T-helper 2 cell (primary cell): ENCODE measurements around the gene ZNF683.
"Not testable (repeated sequence)": the region's sequence is repeated elsewhere in the genome, so short reads cannot be mapped to it uniquely, and the experiment has no call there.

ENCODE experiments used
- DNase-seq, 5 experiments: peaks; one replicate each; pipeline versions ENCODE4 v3.0.0 to v3.0.0-alpha.2; 2012 to 2022

The ZNF683 gene

GRCh38 chr1:26384076-26384475, 11.5 kb upstream of the ZNF683 start:
- DNase-seq: peak in 2 of 5 experiments; percentile 26 to 29

- DNase-seq: no peak
Measured at GRCh38 chr1:26378879-26379251, 6.3 kb upstream of the ZNF683 start.

DNA sequence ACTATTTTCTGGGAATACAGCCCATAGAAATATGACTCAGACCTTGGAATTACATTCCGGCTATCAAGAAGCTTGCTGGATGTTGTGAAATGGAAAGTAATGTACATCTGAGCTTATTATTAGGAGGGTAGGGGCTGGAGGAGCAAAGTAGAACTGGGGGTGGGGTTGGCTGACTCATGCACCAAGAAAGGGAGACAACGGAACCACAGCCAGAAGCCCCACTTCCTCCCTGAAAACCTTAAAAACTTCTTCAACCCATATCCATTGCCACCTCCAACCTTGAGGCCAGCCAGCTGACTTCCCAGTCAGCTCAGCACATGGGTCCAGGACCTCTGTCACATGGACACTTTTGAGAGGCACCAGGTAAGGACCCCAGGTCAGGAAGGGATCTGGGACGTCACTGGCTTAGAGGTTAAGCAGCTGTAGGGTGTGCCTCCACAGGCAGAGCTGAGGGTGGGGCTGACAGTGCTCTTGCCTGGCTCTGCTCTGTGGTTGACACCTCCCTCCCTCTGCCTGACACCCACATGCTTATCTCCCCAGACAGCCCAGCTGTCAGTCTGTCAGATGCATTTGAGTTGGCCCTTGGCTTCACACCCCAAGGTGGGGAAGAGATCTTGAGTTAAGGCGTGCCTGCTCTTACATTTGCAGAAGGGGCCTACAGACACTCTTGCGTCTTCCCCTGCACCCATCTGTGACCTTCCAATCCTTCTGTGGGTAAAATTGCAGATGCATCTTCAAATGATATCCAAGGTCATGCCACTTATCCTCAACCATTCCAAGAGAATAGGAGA, 5.7 kb upstream of the ZNF683 start:
- DNase-seq: peak in 4 of 5 experiments; percentile 30 to 97 (median 73)

DNA sequence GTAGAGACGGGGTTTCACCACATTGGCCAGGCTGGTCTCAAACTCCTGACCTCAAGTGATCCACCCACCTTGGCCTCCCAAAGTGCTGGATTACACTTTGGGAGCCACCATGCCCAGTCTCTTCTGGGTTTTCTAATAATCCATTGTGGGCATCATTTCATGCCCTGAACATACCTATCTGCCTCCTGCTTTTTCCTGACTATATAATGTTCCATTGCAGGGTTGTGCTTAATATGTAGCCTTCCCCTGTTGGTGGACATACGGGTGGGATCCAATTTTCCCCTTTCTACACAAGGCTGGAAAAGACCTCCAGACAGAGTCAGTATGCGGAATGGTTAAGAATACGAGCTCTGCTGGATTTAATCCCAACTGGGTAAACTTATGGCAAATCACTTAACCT, 3.5 kb upstream of the ZNF683 start:
- no peak for DNase-seq

- DNase-seq: peak in 1 of 5 experiments; percentile 32
Measured at GRCh38 chr1:26375081-26375480, 2.5 kb upstream of the ZNF683 start.

DNA sequence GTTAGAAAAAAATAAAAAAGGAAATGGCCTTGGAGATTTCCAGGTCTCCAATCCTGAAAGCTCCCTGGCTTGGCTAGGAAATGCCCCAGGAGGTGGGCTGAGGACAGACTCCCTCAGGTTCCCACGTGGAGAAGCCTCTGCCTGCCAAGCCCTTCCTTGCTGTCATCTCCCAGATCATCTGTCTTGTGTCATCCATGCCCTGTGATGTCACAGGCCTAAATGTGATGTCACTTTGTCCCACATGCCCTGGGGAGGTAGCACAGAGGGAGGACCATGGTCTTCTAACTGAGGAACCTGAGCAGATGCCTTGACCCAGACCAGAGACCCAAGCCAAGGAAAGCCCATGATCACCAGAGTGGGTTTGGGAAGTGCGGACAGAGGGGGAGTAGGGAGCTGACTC, 1.8 kb upstream of the ZNF683 start:
- not testable (repeated sequence) for DNase-seq

DNA sequence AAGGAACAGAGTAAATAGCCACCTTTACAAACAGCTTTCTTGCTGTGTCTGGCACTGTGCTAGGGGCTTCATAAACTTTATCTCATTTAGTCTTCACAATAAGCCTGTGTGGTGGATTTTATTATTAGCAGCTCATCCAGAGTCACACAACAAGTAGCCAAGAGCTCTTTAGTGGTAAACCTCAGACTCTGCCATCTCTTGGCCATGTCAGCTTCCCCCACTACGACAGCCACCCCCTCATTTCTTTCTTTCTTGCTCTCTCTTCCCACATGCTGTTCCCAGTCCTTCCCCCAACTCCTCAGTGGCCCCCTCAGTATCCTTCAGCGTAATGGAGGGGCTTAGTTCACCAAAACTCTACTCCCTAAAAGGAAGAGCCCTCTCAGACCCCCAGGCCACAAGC, 1.2 kb upstream of the ZNF683 start:
- peak in 1 of 5 experiments; percentile 16 for DNase-seq

GRCh38 chr1:26373281-26373680, 731 bp upstream of the ZNF683 start:
- DNase-seq: peak in 3 of 5 experiments; percentile 23 to 67 (median 44)

GRCh38 chr1:26372039-26372438, 511 bp downstream of the ZNF683 start:
- DNase-seq: no peak

DNA sequence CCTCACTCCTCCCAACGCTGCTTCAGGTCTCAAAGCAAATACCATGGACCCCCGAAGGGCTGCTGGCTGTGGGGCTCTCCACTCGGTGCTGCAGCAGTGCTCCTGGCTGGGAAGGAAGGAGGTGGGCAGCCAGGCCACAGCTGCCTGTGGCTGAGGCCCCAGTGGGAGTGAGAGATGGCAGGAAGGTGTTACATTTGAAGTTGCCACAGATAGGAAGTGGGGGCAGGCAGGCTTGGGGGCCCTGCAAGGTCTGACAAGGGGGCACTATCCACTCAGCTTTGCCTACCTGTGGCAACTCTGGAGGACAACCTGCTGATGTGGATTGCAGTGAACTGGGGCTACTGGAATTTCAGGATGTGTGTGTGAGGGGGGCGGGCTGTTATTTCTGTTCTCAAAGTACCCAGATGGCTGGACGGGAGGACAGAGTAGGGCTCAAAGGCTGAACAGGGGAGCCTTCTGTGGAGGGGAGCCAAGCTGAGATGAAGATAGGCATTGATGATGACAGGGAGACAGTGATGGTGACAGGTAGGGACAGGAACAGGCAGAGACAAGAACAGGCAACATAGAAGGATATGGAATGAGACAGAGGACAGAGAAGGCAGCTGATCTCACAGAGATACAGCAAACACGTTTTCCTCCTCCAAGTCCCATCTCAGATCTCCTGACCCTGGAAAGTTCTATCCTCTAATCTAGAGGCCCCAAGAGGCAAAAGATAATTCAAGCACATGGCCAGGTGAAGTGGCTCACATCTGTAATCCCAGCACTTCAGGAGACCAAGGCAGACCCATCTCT, 1.8 kb downstream of the ZNF683 start:
- DNase-seq: peak in 1 of 5 experiments; percentile 24

GRCh38 chr1:26368486-26368885, 4.1 kb downstream of the ZNF683 start:
- no peak for DNase-seq

DNA sequence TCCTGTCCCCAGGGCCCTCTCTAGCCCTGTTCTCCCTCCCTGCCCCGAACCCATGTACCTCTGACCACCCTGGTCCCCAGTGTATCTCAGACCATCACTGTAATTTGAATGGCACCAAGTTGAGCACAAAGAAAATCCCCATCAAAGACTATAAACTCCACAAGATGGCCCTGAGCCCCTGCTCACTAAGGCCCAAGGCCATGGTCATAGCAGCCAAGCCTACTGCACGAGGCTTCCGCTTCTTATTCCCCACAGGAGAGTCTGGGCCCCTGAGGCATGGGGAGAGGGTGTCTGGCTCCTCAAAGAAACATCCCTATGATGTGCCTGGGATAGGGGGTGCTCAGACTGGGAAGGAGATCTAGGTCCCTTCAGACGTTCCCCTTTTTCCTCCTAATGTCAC, 4.5 kb downstream of the ZNF683 start:
- DNase-seq: no peak

- DNase-seq: no peak
Measured at GRCh38 chr1:26367441-26367840, 5.1 kb downstream of the ZNF683 start.

DNA sequence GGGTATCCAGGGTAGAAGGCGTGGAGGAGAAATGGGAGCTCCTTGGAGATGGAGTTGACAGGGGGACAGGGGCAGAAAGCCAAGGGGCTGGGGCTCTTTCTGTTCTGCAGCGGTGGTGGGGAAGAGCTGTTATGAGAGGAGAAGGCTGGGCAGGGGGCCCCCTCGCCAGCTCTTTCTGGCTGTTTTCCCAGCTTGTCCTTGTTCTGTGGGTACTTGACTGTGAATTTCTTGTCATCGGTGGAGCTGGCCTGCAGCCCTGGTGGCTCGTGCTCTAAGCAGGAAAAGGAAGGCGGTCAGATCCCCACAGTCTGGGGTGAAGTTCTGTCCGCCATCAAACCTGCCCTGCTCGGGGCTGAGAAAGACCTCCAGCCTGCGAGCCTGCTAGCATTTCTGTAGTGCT, 7.6 kb downstream of the ZNF683 start:
- no peak for DNase-seq

DNA sequence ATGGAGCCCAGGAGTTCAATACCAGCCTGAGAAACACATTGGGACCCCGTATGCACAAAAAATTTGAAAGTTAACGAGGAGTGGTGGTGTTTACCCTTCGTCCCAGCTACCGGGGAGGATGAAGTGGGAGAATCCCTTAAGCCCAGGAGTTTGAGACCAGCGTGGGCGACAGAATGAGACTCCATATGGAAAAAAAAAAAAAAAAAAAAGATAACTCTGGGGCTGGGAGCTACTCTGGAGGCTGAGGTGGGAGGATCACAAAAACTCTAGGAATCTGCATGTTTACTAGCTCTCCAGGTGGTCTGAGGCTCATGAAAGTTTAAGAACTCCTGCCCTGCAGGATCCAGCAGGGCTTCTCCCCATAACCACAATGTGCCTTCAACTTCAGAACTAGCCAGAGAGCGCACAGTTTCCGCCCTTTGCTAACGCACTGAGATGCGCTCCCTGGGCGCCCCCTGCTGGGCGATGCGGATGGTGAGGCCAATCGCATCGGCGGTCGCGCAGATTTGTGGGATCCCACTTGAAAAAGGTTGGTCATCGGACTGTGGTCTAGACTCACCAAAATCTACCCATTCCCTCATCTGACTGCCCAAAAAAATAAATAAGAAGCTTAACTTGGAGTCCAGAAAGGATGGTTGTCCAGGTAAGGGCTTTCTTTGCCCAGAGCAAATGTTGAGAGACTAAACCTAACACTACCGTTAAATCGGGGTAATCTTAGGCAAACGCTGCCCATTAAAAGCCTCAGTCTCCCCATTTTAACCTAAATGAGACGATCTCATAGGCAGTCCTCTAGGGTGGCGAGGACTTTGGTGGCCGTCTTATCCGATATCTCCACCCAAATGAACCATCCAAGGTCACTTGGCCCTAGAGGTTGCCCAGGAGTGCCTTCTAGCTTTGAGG, 8.8 kb downstream of the ZNF683 start:
- DNase-seq: peak; percentile 67 to 81 (median 75)

GRCh38 chr1:26362331-26362730, 10.2 kb downstream of the ZNF683 start:
- no peak for DNase-seq

- DNase-seq: no peak
Measured at GRCh38 chr1:26361605-26362122, 10.9 kb downstream of the ZNF683 start.

DNA sequence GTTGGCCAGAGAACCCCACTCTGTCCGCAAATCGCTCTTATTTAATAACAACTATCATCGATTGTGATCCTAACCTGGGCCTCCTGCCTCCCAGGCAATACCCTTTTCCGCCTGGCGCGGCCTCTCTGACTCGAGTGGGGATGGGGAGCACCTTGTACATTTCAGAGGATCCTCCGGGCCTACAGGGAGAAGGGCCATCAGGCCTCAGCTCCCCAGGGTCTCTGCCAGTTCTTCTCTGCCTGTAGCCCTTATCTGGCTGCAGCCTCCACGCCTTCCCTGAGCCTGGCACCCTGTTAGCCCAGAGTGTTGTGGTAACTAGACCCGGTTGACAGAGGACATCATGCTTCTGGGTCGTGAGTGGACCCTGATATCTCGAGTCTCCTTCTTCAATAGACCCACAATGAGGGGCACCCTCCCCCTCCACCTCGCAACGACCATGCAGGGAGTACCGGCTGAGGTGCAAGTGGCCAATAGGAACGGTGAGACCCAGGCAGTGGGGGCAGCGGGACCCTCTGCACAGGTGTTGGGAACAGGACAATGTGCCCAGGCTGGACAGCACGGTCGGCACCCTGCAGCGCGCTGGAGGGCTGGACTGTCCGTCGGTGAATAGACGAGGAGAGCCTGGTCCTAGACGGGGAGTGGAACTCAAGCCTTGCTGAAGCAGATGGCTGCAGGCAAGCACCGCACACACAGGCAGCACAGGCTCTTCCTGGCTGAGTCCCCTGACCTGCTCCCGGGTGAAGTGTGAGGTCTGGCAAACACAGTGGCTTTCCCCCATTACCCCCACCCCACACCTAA, 11.5 kb downstream of the ZNF683 start:
- DNase-seq: no peak

GRCh38 chr1:26359981-26360806, 12.4 kb downstream of the ZNF683 start:
- DNase-seq: peak in 4 of 5 experiments; percentile 18 to 49 (median 41)
